Activated CD4-positive, CD25-positive, alpha-beta regulatory T cell (primary cell): ENCODE data around the gene DTHD1.

ENCODE experiments used
- DNase-seq, 4 experiments: peaks; one replicate each; lab custom pipeline; 2025; lab: John Stamatoyannopoulos, UW

Gene DTHD1

DNA sequence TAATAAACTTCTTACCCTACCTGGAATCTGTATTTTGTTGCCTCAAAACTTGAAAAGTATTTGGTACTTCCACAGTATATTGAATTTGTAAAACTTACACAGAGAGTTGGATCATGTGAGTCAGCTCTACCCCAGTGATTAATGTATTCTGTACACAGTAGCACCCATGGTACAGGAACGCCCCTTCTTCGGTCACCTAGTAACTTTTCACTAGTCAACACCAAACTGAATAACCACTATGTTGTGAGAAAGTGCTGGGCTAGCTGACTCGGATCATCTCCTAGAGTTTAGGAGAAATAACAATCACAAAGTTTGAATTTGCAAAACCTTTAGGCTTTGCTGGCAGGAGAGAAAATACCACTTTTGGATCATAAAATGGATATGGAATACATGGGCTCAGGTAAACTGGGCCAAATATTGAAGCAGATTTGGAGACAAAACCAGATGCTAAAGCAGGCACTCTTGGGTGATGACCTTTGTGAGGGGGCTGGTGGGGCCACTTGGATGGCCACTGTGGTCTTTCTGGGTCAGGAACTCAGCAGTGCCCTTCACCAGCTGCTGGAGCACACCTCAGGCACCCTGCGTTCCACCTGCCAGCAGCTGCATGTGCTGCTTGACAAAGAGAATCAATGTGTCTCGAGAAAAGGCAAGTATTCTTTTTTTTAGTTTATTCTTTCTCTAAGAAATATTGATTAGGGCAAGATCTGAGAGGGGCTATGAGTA lies at the start of gene DTHD1:
TSS of gene DTHD1 (plus strand) at position 233 of the 723 bp plus-strand sequence. CDS start at position 376, 143 bp downstream.
- DNase-seq = no peak

- no peak for DNase-seq
Observed at GRCh38 chr4:36233567-36234266, 47.7 kb upstream of the DTHD1 start.

GRCh38 chr4:36235306-36235705 lies 46.1 kb upstream of the DTHD1 start:
- DNase-seq = no peak

DNA sequence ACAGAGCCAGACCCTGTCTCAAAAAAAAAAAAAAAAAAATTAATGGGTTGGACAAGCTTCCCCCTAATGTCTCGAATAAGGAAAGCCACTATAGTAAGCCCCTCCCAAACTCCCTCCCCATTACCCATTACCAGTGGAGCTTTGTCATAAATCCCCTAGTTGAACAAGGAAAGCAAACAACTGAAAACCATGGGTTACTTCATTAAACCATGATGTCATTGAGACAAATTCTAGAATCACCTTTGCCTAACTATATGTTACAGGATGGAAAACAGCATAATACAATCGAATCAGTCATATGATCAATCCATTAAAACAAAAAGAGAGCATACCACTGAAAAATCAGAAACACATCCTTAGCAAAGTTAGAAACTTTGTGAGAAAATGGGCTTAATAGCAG lies 45.3 kb upstream of the DTHD1 start:
- DNase-seq = no peak

GRCh38 chr4:36237366-36238313 lies 43.8 kb upstream of the DTHD1 start:
- no peak for DNase-seq

- DNase-seq = no peak
Observed at GRCh38 chr4:36241771-36242170, 39.6 kb upstream of the DTHD1 start.

DNA sequence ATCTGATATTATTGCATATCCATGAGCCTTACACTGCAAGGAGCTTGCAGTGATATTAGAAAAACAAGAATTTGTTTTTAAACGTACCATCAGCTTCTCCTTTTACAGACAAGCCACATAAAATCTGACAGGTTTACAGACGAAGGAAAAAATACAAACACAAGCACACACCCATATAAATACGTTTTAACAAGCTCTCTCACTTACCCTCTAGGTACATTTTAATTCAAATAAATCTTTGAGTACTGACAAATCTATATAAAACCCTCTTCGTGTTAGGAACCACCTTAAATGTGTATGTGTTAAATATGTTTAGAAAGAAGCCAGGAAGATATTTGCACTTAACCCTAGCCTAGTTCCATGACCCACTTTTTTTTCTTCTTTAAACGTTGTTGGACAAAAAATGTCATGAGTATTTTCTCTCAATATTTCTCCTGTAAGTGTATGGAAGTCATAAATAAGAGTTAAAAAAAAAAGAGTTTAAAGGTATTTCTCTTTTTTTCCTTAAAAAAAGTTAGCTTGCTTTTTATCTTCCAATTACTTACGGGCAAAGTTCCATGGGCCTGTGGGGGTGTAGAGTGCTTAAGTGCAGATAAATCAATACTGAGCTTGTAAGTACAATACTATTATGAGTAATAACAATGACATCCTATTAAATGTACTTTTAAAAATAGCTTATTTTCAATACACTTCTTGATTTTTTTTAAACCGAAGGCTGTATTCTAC lies 38.6 kb upstream of the DTHD1 start:
- DNase-seq = no peak

DNA sequence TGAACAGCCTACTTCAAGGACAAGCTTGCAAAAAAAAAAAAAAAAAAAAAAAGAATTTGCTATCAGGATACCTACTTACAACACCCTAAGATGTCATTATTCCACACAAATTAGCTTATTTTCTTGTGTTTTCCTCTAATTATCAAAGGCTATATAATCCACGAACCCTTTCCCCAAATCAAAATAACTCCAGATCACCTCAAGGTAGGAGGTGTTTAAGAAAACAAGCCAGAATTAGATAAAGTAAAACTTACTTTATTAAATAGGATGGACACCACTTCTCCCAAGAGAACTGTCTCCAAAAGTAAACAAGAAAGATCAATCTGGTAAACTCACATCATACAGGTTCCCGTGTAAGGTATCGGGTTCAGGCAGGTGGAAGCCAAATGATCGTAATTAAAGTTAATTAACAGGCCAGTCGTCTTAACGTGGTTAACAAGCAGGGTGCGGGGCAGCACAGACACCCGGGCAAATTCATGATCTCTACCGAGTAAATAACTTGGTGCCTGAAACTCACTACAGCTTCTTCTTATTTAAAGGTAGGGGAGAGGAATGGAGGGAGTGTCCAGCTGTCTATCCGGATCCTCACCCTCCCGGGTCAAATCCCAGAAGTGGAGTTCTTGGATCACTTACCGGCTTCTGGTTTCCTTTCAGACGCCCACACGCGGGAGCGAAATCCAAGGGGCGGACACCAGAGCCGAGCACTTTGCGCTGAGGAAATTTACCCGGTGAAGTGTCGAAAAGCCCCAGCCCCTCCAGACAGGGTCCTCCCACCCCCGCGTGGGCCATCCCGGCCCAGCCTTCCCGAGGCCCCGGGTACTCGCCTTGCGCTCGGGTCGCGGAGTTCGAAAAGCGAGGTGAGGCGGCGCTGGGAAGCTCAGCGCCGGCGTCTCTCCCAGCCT lies 37.8 kb upstream of the DTHD1 start:
- DNase-seq = peak; percentile 4 to 33 (median 24)

DNA sequence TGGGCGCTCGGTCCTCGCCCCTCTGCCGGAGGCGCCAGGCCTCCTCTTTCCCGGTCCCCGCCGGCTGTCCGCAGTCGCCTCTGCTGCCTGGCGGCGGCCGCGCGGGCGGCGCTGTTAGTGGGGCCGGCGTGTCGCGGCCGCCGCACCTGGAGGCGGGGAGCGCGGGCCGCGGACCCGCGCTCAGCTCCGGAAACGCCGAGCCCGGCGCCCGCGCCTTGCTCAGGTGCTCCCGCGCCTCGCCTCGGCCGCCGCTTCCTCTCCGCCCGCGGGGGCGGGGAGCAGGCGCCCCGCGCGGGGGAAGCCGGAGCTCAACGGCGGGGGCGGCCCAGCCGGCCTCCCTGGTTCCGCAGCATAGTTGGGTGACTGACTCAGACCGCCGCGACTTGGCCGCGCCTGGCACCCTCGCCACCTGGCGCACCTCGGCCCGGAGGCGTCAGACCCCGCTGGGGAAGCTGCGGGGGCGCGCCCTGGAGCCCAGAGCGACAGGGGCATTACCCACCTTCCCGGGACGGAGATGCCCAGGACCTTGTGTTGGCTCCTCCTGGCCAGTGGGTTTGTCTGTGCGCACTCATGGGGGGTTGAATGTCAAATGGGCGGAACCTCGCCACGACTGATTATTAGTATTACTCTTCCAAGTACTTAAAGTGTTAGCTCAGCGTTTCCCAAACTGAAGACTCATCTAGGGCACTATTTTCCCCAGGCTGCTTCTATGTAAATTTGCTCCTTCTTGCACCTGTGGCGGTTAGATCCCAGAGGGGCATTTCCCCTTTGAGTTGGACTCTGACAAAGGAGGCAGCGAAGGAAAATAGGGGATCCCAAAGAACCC lies 36.9 kb upstream of the DTHD1 start, which contains the start of gene ARAP2:
TSS of gene ARAP2 (minus strand) at position 258 of the 826 bp plus-strand sequence. CDS start 15,028 bp downstream, outside the sequence.
- DNase-seq = peak; percentile 33 to 67 (median 53)

DNA sequence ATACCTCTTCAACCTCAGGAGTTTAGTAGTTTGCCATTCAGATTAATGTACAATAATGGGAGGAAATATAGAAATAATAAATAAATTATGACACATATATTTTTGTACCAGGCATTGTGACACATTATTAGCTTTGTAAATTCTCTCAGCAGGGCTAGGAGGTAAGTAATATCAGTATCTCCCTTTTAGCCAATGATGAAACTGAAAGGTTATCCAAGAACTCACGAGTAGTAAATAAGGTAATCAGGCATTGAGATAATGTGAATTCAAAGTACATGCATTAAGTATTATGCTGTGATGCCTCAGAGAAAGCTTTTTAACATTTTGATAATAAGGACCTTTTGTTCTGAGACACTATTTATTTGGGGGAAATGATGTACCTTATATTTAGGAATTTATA lies 31.8 kb upstream of the DTHD1 start:
- no peak for DNase-seq

DNA sequence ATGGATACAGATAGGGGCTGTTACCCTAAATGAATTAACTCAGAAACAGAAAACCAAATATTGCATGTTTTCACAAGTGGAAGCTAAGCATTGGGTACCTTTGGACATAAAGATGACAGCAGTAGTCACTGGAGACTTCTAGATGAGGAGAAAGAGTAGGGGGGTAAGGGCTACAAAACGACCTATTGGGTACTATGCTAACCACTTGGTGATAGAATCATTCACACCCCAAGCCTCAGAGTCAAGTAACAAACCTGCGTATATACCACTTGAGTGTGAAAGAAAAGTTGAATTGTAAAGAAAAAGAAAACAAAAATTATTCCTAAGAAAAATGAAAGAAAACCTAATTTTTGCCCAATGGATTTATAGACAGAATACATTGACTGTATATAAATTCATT lies 29.4 kb upstream of the DTHD1 start:
- no peak for DNase-seq

DNA sequence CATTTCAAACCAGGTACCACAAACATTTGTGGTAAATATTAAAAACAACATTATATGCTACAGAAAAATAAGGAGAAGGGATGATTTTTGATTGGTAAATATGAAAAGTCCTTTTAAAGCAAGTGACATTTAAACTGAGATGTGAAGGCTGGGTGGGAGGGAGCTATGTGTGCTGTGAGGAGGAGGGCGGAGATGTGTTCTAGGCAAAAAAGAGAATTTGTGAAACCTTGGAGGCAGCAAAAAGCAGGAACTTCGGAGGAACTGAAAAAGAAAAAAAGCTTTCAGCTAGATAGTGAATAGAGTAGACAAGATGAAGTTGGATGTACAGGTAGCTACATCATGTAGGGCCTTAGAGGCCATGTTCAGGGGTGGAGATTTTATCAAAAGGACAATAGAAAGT lies 27.0 kb upstream of the DTHD1 start:
- no peak for DNase-seq

DNA sequence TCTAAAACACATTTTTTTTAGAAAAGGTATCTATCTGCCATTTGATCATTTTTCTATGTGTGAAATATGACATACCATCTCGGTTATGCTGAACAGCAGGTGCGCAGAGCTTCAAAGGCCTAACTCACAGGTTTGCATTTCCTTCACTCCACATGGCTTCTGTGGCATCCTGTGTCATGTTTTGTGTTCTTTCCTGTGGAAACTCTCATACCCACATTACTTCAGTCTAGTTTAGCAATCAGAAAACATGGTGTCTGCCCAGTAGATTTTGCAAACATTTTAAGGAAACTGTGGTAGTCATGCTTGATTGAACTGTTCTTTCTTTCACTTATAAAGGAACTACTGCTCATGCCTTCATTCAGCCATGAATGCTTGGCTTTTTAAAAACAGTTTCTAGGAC lies 25.8 kb upstream of the DTHD1 start:
- DNase-seq = peak in 1 of 4 experiments; percentile 8

GRCh38 chr4:36256398-36256891 lies 25.0 kb upstream of the DTHD1 start:
- no peak for DNase-seq

GRCh38 chr4:36260731-36261130 lies 20.7 kb upstream of the DTHD1 start:
- DNase-seq = no peak

DNA sequence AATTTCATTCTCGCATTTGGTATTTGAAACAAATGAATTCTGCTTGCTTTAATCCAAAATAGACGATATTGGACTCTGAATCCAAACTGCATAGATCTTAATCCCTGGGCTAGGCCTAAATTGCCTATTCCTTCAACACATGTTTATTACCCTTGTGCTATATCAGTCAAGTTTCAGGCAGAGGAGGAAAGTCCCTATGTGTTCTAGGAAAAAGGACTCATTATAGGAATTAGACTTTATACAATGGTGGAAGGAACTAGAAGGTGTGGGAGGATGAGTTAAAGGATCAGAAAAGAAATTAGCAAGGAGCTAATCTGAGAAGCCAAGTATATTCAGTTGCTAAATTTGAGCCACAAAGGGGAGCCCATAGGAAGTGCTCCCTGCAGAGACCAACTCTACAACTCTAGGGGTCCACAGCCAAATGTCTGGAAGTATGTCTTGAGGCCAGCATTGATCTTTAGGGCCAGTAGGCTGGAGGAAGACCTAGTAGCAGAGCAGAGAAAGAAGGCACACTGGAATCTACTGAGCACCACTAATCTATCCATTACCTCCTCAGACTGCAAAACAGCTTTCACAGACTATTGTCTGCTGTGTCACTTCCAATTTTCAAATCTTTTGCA lies 17.1 kb upstream of the DTHD1 start:
- DNase-seq = no peak

- no peak for DNase-seq
Observed at GRCh38 chr4:36267486-36268268, 13.7 kb upstream of the DTHD1 start.

DNA sequence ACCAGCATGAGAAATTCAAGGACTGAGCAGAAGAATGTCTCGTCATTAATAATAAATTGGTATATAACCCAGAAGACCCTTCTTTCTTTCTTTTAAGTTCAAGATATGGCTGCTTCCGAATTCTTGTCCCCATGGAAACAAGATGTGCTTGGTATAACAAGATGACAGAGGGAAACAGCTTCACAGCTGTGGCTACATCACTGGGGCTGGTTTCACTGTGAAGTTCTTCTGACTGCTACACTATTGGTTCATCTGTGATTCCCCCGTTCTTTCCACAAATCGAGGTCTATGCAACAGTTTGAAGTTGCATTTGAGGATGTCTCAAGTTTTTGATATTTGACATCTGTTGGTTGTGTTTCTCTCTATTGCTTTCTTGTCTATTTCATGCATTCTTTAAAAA lies 12.3 kb upstream of the DTHD1 start:
- no peak for DNase-seq
